ENCODE measurements around the gene KIDINS220. TPM values are rescaled to one million over a fixed set of nuclear protein-coding genes. Genes with fewer than 3 reads are reported as not detected.

The KIDINS220 gene
- polyA plus RNA-seq, 1 donor from 2014 or later = 329 TPM

GRCh38 chr2:8872821-8873432 lies 35.5 kb upstream of the KIDINS220 start:
- Histone ChIP-seq H3K27ac (ENCODE audit: low read length) (no peak overlapping the region), H3K36me3 (ENCODE audit: insufficient read depth, low read length) (no peaks in the 10 kb centered on the region), H3K79me2 (replicated peaks; ENCODE audit: insufficient read depth, low read length) (no peaks in the 10 kb centered on the region), H3K4me3 (ENCODE audit: low read length) (no peak overlapping the region), H3K4me2 (ENCODE audit: low read length) (no peak overlapping the region), H3K9me2 (ENCODE audit: insufficient read depth, low read length) (no peaks in the 10 kb centered on the region), H3K27me3 (ENCODE audit: insufficient read depth, low read depth, low read length) (no peaks in the 10 kb centered on the region), H4K20me1 (ENCODE audit: insufficient read depth) (no peaks in the 10 kb centered on the region), H2AFZ (ENCODE audit: low read depth, low read length) (no peak overlapping the region), H3K9ac (ENCODE audit: low read length) (no peak overlapping the region), H3K9me3 (ENCODE audit: low read length) (no peaks in the 10 kb centered on the region), H3F3A (ENCODE audit: insufficient read depth, low read length, poor library complexity, severe bottlenecking) (no peaks in the 10 kb centered on the region)
- TF ChIP-seq REST (IDR thresholded peaks at IDR 0.05; ENCODE audit: borderline replicate concordance) (no peak), SMC3 (conservative IDR thresholded peaks at IDR 0.05; ENCODE audit: poor library complexity) (peak; percentile 75), CTCF (IDR thresholded peaks at IDR 0.05; ENCODE audit: poor library complexity, severe bottlenecking) (peak; percentile 77), RAD21 (conservative IDR thresholded peaks at IDR 0.05) (peak; percentile 78)

- no peaks in the 10 kb centered on the region for H3K9me3 ChIP-seq (ENCODE audit: low read length)
- no peak overlapping the region for H3K27ac ChIP-seq (ENCODE audit: low read length)
- no peaks in the 10 kb centered on the region for H3K9me2 ChIP-seq (ENCODE audit: insufficient read depth, low read length)
Measured at GRCh38 chr2:8870441-8870840, 33.0 kb upstream of the KIDINS220 start.

More at GRCh38 chr2:8870441-8870840, 33.0 kb upstream of the KIDINS220 start:
- Histone ChIP-seq H2AFZ (ENCODE audit: low read depth, low read length) (no peak overlapping the region), H3K36me3 (ENCODE audit: insufficient read depth, low read length) (no peaks in the 10 kb centered on the region), H4K20me1 (ENCODE audit: insufficient read depth) (no peaks in the 10 kb centered on the region), H3K79me2 (replicated peaks; ENCODE audit: insufficient read depth, low read length) (no peaks in the 10 kb centered on the region), H3F3A (ENCODE audit: insufficient read depth, low read length, poor library complexity, severe bottlenecking) (no peaks in the 10 kb centered on the region), H3K4me3 (ENCODE audit: low read length) (no peak overlapping the region), H3K27me3 (ENCODE audit: insufficient read depth, low read depth, low read length) (no peaks in the 10 kb centered on the region), H3K9ac (ENCODE audit: low read length) (no peak overlapping the region), H3K4me2 (ENCODE audit: low read length) (no peak overlapping the region)
- TF ChIP-seq REST (IDR thresholded peaks at IDR 0.05; ENCODE audit: borderline replicate concordance) (no peak), CTCF (IDR thresholded peaks at IDR 0.05; ENCODE audit: poor library complexity, severe bottlenecking) (no peak), SMC3 (conservative IDR thresholded peaks at IDR 0.05; ENCODE audit: poor library complexity) (no peak), MXI1 (conservative IDR thresholded peaks at IDR 0.05; ENCODE audit: poor library complexity, severe bottlenecking) (no peak), EP300 (conservative IDR thresholded peaks at IDR 0.05; ENCODE audit: poor library complexity, severe bottlenecking) (no peak), RAD21 (conservative IDR thresholded peaks at IDR 0.05) (no peak), POLR2AphosphoS5 (IDR thresholded peaks at IDR 0.05) (no peak), EZH2 (IDR thresholded peaks at IDR 0.05; ENCODE audit: borderline replicate concordance, insufficient read depth, low read length, poor library complexity, severe bottlenecking) (no peak), TAF1 (IDR thresholded peaks at IDR 0.05; ENCODE audit: low read depth) (no peak)
